RPMI7951 (cell line): ENCODE measurements around the gene EME1. TPM values are rescaled to one million over a fixed set of nuclear protein-coding genes. Genes with fewer than 3 reads are reported as not detected.
A peak's percentile ranks its signal among the peaks of the same experiment; 100 is the strongest.

Experiments used
- DNase-seq: peaks from one replicate; pipeline ENCODE4 v3.0.0-alpha.2; 2012; ENCODE audit warnings: low read depth
- total RNA-seq: library from RNA; depleted of rRNA; stranded (reverse); fragments of >200 nt; shearing (Covaris generic); gene quantifications from 2 replicates; pipeline ENCODE4 v1.2.3, GENCODE V29; 2014; rRNA removed

Gene EME1
- total RNA-seq: 10.6 and 14.3 TPM in 2 replicates

GRCh38 chr17:50372758-50373556, at the start of gene EME1, which contains the start of gene MRPL27:
EME1 (plus strand) TSS chr17:50373229; CDS start chr17:50375209, 1,980 bp downstream.
MRPL27 (minus strand) TSS chr17:50373184; CDS start chr17:50373170, 14 bp downstream.
- DNase-seq: peak; percentile 84

GRCh38 chr17:50325906-50326305, 47.1 kb upstream of the EME1 start:
- no peak for DNase-seq

GRCh38 chr17:50326831-50327364, 46.1 kb upstream of the EME1 start:
- DNase-seq: no peak

- no peak for DNase-seq
Observed at GRCh38 chr17:50328363-50329325, 44.4 kb upstream of the EME1 start.

- DNase-seq: no peak
Observed at GRCh38 chr17:50329716-50330115, 43.3 kb upstream of the EME1 start.

- DNase-seq: no peak
Observed at GRCh38 chr17:50330151-50330775, 42.8 kb upstream of the EME1 start.

- DNase-seq: peak; percentile 83
Observed at GRCh38 chr17:50331085-50331791, 41.8 kb upstream of the EME1 start.

GRCh38 chr17:50332196-50332595, 40.8 kb upstream of the EME1 start:
- DNase-seq: no peak

GRCh38 chr17:50333291-50334057, 39.6 kb upstream of the EME1 start:
- DNase-seq: peak; percentile 14

GRCh38 chr17:50337956-50338355, 35.1 kb upstream of the EME1 start:
- peak; percentile 41 for DNase-seq

- no peak for DNase-seq
Observed at GRCh38 chr17:50338645-50339044, 34.4 kb upstream of the EME1 start.

GRCh38 chr17:50339381-50339780, 33.6 kb upstream of the EME1 start:
- DNase-seq: no peak

GRCh38 chr17:50344731-50345365, 28.2 kb upstream of the EME1 start:
- DNase-seq: no peak

- peak; percentile 84 for DNase-seq
Observed at GRCh38 chr17:50345432-50346312, 27.4 kb upstream of the EME1 start, which contains the start of gene XYLT2. XYLT2 (plus strand) TSS chr17:50346126; CDS start chr17:50346141, 15 bp downstream.

- no peak for DNase-seq
Observed at GRCh38 chr17:50346313-50347116, 26.5 kb upstream of the EME1 start.

- DNase-seq: no peak
Observed at GRCh38 chr17:50347117-50347893, 25.7 kb upstream of the EME1 start.

GRCh38 chr17:50347894-50348291, 25.1 kb upstream of the EME1 start:
- no peak for DNase-seq
